Mucosa of descending colon (tissue), 3 donors: ENCODE measurements around the gene BACH2. TPM values are rescaled to one million over a fixed set of nuclear protein-coding genes. Genes with fewer than 3 reads are reported as not detected.

ENCODE experiments used
- ATAC-seq: fragments of 200-7000 bp; cut with Tn5 transposase; one replicate; pipeline ENCODE4 v1.9.1; 2020; ENCODE audit warnings: mild to moderate bottlenecking, moderate library complexity
- DNase-seq, 3 donors: peaks; one replicate each; pipeline ENCODE4 v3.0.0-alpha.2; 2020
- H3K36me3 ChIP-seq: fragments of 200-600 bp; one replicate; pipeline ENCODE4 v1.8.0; 2021; ENCODE audit warnings: low read depth, mild to moderate bottlenecking
- H3K4me1 ChIP-seq: fragments of 200-600 bp; one replicate; pipeline ENCODE4 v1.8.0; 2021; ENCODE audit warnings: low read depth, mild to moderate bottlenecking
- H3K4me3 ChIP-seq: fragments of 200-600 bp; one replicate; pipeline ENCODE4 v1.8.0; 2021; ENCODE audit warnings: mild to moderate bottlenecking
- H3K9me3 ChIP-seq: fragments of 200-600 bp; one replicate; pipeline ENCODE4 v1.8.0; 2021; ENCODE audit warnings: mild to moderate bottlenecking
- CTCF ChIP-seq: fragments of 200-600 bp; IDR thresholded peaks from one replicate; pipeline ENCODE4 v1.8.0; 2022; ENCODE audit warnings: antibody characterized with exemption, mild to moderate bottlenecking
- intact Hi-C, 2 donors: fragments of 100-400 bp; cut with DNase I in 1 of 2; cut with micrococcal nuclease in 1 of 2; formaldehyde crosslinking; loops; one replicate each; pipeline versions ENCODE4 v1.11.0 to v1.11.1; 2022; cut with DNase I, micrococcal nuclease
- total RNA-seq, 3 donors: library from RNA; stranded (reverse); fragmentation: NEBNext Ultra II Directional in 2 of 3; extraction: Animal tissue kit (Norgen Biotek cat#: 25700) in 2 of 3; gene quantifications; one replicate each; pipeline versions ENCODE4 v1.2.1 to v1.2.4, GENCODE V29; 2021 to 2023
- donor health status: DM: no; HTN: no; CAD: no; lungs with moderate emphysema.
- donor health status: DM: no; HTN: no; CAD: no.
- donor health status: DM: no; HTN: yes; CAD: no.

Gene BACH2
- total RNA-seq, 3 donors from 2014 or later: 0.96 to 1.6 (median 1.2) TPM

- no peaks in the 10 kb centered on the region for H3K36me3 ChIP-seq
- H3K4me3 ChIP-seq: no peak overlapping the region
- no peak for TF ChIP-seq CTCF
- intact Hi-C loops: no loop called here
- H3K9me3 ChIP-seq: no peaks in the 10 kb centered on the region
- DNase-seq: no peak
- ATAC-seq: no peak
- H3K4me1 ChIP-seq: no peaks in the 10 kb centered on the region
Measured at GRCh38 chr6:90026216-90026615, 270.4 kb downstream of the BACH2 start.

GRCh38 chr6:90025523-90026061 is 271.1 kb downstream of the BACH2 start:
- intact Hi-C loops: no loop called here
- peak; percentile 88 for ATAC-seq
- Histone ChIP-seq H3K4me1 (no peaks in the 10 kb centered on the region), H3K36me3 (no peaks in the 10 kb centered on the region), H3K4me3 (no peak overlapping the region), H3K9me3 (no peaks in the 10 kb centered on the region)
- no peak for DNase-seq
- no peak for TF ChIP-seq CTCF

GRCh38 chr6:90024633-90025032 is 272.0 kb downstream of the BACH2 start:
- no peaks in the 10 kb centered on the region for H3K4me1 ChIP-seq
- intact Hi-C loops: no loop called here
- no peaks in the 10 kb centered on the region for H3K36me3 ChIP-seq
- H3K9me3 ChIP-seq: no peaks in the 10 kb centered on the region
- no peak for TF ChIP-seq CTCF
- no peak overlapping the region for H3K4me3 ChIP-seq
- ATAC-seq: peak; percentile 54
- DNase-seq: no peak

- DNase-seq (no peak), ATAC-seq (no peak)
- intact Hi-C loops: no loop called here
- Histone ChIP-seq H3K9me3 (no peaks in the 10 kb centered on the region), H3K36me3 (no peaks in the 10 kb centered on the region), H3K4me1 (no peaks in the 10 kb centered on the region), H3K4me3 (no peak overlapping the region)
- TF ChIP-seq CTCF: no peak
Measured at GRCh38 chr6:90021711-90022110, 274.9 kb downstream of the BACH2 start.

- no peak for TF ChIP-seq CTCF
- intact Hi-C loops: no loop called here
- DNase-seq (no peak), ATAC-seq (no peak)
- H3K9me3 ChIP-seq: no peaks in the 10 kb centered on the region
- H3K36me3 ChIP-seq: no peaks in the 10 kb centered on the region
- H3K4me1 ChIP-seq: no peaks in the 10 kb centered on the region
- no peak overlapping the region for H3K4me3 ChIP-seq
Measured at GRCh38 chr6:90020746-90021145, 275.9 kb downstream of the BACH2 start.

GRCh38 chr6:90019216-90019615 is 277.4 kb downstream of the BACH2 start:
- Histone ChIP-seq H3K4me3 (no peak overlapping the region), H3K4me1 (no peaks in the 10 kb centered on the region), H3K36me3 (no peaks in the 10 kb centered on the region), H3K9me3 (no peaks in the 10 kb centered on the region)
- TF ChIP-seq CTCF: no peak
- ATAC-seq (no peak), DNase-seq (no peak)
- intact Hi-C loops: no loop called here
